ENCODE measurements around the gene REX1BD.

DNA sequence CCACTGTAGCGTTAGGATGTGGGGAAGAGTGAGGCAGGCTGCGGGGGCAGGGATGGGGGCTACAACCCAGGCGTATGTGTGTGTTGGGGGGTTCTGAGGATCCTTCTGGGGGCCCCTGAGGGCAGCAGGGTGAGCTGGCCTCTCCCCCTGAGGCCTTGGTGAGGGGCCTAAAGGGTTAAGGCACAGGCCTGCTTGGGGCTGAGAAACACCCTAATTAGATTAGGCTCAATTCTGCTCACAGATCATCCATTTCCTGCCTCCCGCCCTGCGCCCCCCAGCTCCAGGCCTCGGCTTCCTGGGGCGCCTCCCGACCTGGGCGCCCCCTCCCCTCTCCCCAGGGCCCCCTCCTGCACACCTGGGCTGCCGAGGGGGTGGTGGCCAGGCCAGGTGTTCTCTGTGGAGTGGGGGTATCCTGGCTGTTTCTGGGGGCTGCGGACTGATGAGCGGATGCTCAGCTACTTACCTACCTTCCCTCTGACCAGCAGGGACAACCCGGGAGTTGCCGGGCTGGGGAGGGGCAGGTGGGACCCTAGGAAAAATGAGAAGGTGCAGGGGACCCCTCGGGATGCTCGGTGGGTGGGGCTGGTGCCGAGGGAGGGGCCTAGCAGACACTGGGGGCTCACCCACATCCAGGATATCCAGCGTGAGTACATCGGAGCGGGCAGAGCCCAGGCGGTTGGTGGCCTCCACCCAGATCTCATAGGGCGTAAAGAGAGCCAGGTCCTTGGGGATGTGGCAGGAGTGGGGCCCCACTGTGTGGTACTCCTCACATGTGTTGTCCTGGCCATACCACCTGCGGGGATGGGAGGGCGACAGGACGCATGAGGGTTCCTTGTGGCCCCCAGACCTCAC, 9.4 kb downstream of the REX1BD start:
- no peak for TF ChIP-seq TAF1 (IDR thresholded peaks at IDR 0.05; ENCODE audit: borderline replicate concordance, insufficient read depth, low read length)
- TF ChIP-seq POLR2AphosphoS5 (IDR thresholded peaks at IDR 0.05; ENCODE audit: low read depth, low read length): no peak
- no peak for TF ChIP-seq SIN3A (IDR thresholded peaks at IDR 0.05; ENCODE audit: borderline replicate concordance, insufficient read depth, low read length)

Data from PFSK-1 (cell line).